CD14-positive monocyte (primary cell): ENCODE measurements around the gene ADRM1. TPM values are rescaled to one million over a fixed set of nuclear protein-coding genes. Genes with fewer than 3 reads are reported as not detected.

Experiments used
- DNase-seq, 3 donors: peaks; one replicate each; pipeline ENCODE4 v3.0.0-alpha.2; 2011 to 2022
- H2AFZ ChIP-seq: 2 replicates; pipeline ENCODE4 v1.6.0; 2012; ENCODE audit warnings: mild to moderate bottlenecking, low read depth, low read length, inconsistent platforms; ENCODE audit not compliant: insufficient read depth, poor library complexity, severe bottlenecking
- H3K27ac ChIP-seq, 2 donors: 1 replicate in 1 of 2; 2 replicates in 1 of 2; pipeline ENCODE4 v1.5.1; 2012 to 2013; ENCODE audit warnings: low read length in 2 of 2, control low read depth in 1 of 2, inconsistent platforms in 1 of 2, low read depth in 1 of 2, mild to moderate bottlenecking in 1 of 2
- H3K27me3 ChIP-seq, 2 donors: one replicate each; pipeline versions ENCODE4 v1.6.0 to v1.6.1; 2011 to 2013; ENCODE audit warnings: low read length in 2 of 2; ENCODE audit not compliant: control insufficient read depth in 2 of 2, insufficient read depth in 2 of 2
- H3K36me3 ChIP-seq, 2 donors: replicated peaks in 1 of 2; 1 replicate in 1 of 2; 2 replicates in 1 of 2; pipeline versions ENCODE4 v1.5.1 to v1.6.1; 2012 to 2013; ENCODE audit warnings: low read length in 2 of 2, control low read depth in 1 of 2, inconsistent platforms in 1 of 2, mild to moderate bottlenecking in 1 of 2; ENCODE audit not compliant: insufficient read depth in 2 of 2, control insufficient read depth in 1 of 2
- H3K4me1 ChIP-seq, 2 donors: 1 replicate in 1 of 2; 2 replicates in 1 of 2; pipeline versions ENCODE4 v1.5.1 to v1.6.1; 2012 to 2013; ENCODE audit warnings: low read length in 2 of 2, control low read depth in 1 of 2, inconsistent platforms in 1 of 2, mild to moderate bottlenecking in 1 of 2, moderate library complexity in 1 of 2; ENCODE audit not compliant: insufficient read depth in 2 of 2, control insufficient read depth in 1 of 2
- H3K4me2 ChIP-seq: replicated peaks from 2 replicates; pipeline ENCODE3; 2012; ENCODE audit warnings: low read length, moderate library complexity, mild to moderate bottlenecking; ENCODE audit not compliant: poor library complexity, severe bottlenecking; ENCODE audit errors: extremely low read depth
- H3K4me3 ChIP-seq, 3 experiments: fragments of 200-600 bp in 1 of 3; sonication (generic) in 1 of 3; replicated peaks in 1 of 3; 1 replicate in 2 of 3; 2 replicates in 1 of 3; pipeline ENCODE4 v1.5.1; 2011 to 2013; ENCODE audit warnings: low read length in 3 of 3, mild to moderate bottlenecking in 3 of 3, control low read depth in 2 of 3, low read depth in 2 of 3, inconsistent platforms in 1 of 3, moderate library complexity in 1 of 3
- H3K79me2 ChIP-seq: 2 replicates; pipeline ENCODE4 v1.6.0; 2012; ENCODE audit warnings: mild to moderate bottlenecking, control low read depth, inconsistent platforms, low read length, moderate library complexity; ENCODE audit not compliant: insufficient read depth
- H3K9ac ChIP-seq: 2 replicates; pipeline ENCODE4 v1.6.0; 2017; ENCODE audit warnings: low read length, mild to moderate bottlenecking; ENCODE audit not compliant: insufficient read depth, poor library complexity, severe bottlenecking
- H3K9me3 ChIP-seq, 2 donors: replicated peaks in 1 of 2; 1 replicate in 1 of 2; 2 replicates in 1 of 2; pipeline versions ENCODE4 v1.5.1 to v1.6.1; 2012 to 2013; ENCODE audit warnings: low read length in 2 of 2, control low read depth in 1 of 2; ENCODE audit not compliant: control insufficient read depth in 1 of 2, insufficient read depth in 1 of 2
- H4K20me1 ChIP-seq: 2 replicates; pipeline ENCODE4 v1.6.0; 2012; ENCODE audit warnings: mild to moderate bottlenecking, low read length, control low read depth, moderate library complexity; ENCODE audit not compliant: insufficient read depth
- H3K27ac Mint-ChIP-seq, 7 donors: one replicate each; pipeline ENCODE4 v1.8.0; 2020; ENCODE audit warnings: mild to moderate bottlenecking in 7 of 7, mixed read lengths in 7 of 7, moderate library complexity in 6 of 7, inconsistent platforms in 2 of 7
- H3K27me3 Mint-ChIP-seq, 3 donors: one replicate each; pipeline ENCODE4 v1.8.0; 2021 to 2022; ENCODE audit warnings: low read depth in 3 of 3, mild to moderate bottlenecking in 3 of 3, mixed read lengths in 3 of 3, moderate library complexity in 3 of 3, inconsistent platforms in 1 of 3
- H3K36me3 Mint-ChIP-seq, 2 donors: one replicate each; pipeline ENCODE4 v1.8.0; 2020; ENCODE audit warnings: mixed read lengths in 2 of 2, inconsistent platforms in 1 of 2, mild to moderate bottlenecking in 1 of 2
- H3K4me1 Mint-ChIP-seq: one replicate; pipeline ENCODE4 v1.8.0; 2020; ENCODE audit warnings: mild to moderate bottlenecking, mixed read lengths
- H3K4me3 Mint-ChIP-seq, 2 donors: one replicate each; pipeline ENCODE4 v1.8.0; 2020; ENCODE audit warnings: mild to moderate bottlenecking in 2 of 2, mixed read lengths in 2 of 2, moderate library complexity in 1 of 2
- H3K9me3 Mint-ChIP-seq, 7 donors: one replicate each; pipeline ENCODE4 v1.8.0; 2020 to 2022; ENCODE audit warnings: mixed read lengths in 7 of 7, mild to moderate bottlenecking in 6 of 7, moderate library complexity in 6 of 7, inconsistent platforms in 2 of 7
- WGBS: methylation state at CpG from one replicate; pipeline ENCODE4 v1.1.5; 2013; ENCODE audit warnings: missing lambda C conversion rate; ENCODE audit not compliant: insufficient coverage; 5-methylcytosine and 5-hydroxymethylcytosine counted together
- intact Hi-C, 2 donors: fragments of 100-400 bp; cut with micrococcal nuclease; formaldehyde crosslinking; loops; one replicate each; pipeline versions ENCODE4 v1.15.0 to v1.15.1; 2023
- polyA plus RNA-seq, 3 donors: library from polyadenylated mRNA; depleted of rRNA in 1 of 3; unstranded in 2 of 3; stranded (reverse) in 1 of 3; fragments of 300-500 nt in 2 of 3; fragments of >200 nt in 1 of 3; fragmentation: Illumina TruSeq in 2 of 3; gene quantifications; 1 replicate in 2 of 3; 2 replicates in 1 of 3; pipeline ENCODE4 v1.2.3, GENCODE V29; 2012 to 2021
- TF ChIP-seq, protein P1 (sequence below): fragments of 200-600 bp; IDR thresholded peaks from one replicate; pipeline ENCODE4 v1.8.0; 2022; ENCODE audit warnings: antibody characterized with exemption, mild to moderate bottlenecking

The ADRM1 gene
- polyA plus RNA-seq, 3 donors = 63.3 to 81.5 (median 72.5) TPM

- H3K9me3 Mint-ChIP-seq = peaks cover 0 to 3% (median 0%) of the 10 kb centered on the region in 7 donors
- Histone ChIP-seq H3K9ac (no peak overlapping the region), H4K20me1 (no peaks in the 10 kb centered on the region), H3K36me3 (peaks cover 79 to 94% of the 10 kb centered on the region in 2 donors), H3K4me1 (no peaks in the 10 kb centered on the region), H3K27me3 (no peaks in the 10 kb centered on the region), H3K27ac (no peak overlapping the region), H3K4me3 (no peak overlapping the region), H3K9me3 (no peaks in the 10 kb centered on the region), H3K79me2 (no peaks in the 10 kb centered on the region), H2AFZ (no peak overlapping the region), H3K4me2 (no peak overlapping the region)
- WGBS = 91% methylated on average over 5 of the region's 6 CpGs
- H3K36me3 Mint-ChIP-seq = peaks cover 84 to 93% of the 10 kb centered on the region in 2 donors
- H3K27ac Mint-ChIP-seq = no peak overlapping the region
- intact Hi-C loops = no loop called here
- H3K4me3 Mint-ChIP-seq = no peak overlapping the region
- no peak for DNase-seq
- no peaks in the 10 kb centered on the region for H3K27me3 Mint-ChIP-seq
- H3K4me1 Mint-ChIP-seq = no peaks in the 10 kb centered on the region
- TF ChIP-seq, protein P1, sequence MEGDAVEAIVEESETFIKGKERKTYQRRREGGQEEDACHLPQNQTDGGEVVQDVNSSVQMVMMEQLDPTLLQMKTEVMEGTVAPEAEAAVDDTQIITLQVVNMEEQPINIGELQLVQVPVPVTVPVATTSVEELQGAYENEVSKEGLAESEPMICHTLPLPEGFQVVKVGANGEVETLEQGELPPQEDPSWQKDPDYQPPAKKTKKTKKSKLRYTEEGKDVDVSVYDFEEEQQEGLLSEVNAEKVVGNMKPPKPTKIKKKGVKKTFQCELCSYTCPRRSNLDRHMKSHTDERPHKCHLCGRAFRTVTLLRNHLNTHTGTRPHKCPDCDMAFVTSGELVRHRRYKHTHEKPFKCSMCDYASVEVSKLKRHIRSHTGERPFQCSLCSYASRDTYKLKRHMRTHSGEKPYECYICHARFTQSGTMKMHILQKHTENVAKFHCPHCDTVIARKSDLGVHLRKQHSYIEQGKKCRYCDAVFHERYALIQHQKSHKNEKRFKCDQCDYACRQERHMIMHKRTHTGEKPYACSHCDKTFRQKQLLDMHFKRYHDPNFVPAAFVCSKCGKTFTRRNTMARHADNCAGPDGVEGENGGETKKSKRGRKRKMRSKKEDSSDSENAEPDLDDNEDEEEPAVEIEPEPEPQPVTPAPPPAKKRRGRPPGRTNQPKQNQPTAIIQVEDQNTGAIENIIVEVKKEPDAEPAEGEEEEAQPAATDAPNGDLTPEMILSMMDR = no peak
These were observed 18.3 kb upstream of the ADRM1 start for GRCh38 chr20:62284448-62284847.

DNA sequence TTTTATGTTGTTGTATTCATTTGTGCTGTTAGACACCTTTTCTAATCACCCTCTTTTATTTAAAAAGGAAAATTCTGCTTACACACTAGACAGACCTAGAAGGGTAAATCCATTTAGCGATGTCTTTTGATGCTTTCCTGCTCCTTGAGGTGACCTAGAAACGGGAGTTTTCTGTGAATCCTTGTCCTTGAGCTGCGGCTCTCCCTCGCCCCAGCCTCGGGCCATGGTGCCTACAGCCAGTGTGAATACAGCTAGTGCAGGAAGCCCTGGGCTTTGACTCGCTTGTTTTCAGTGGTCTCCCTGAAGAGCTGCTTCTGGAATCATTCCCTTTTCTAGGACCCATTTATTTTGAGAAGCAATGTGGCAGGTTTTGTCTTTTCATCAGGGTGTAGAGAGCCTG lies 17.6 kb upstream of the ADRM1 start:
- no peak for DNase-seq
- no peaks in the 10 kb centered on the region for H3K27me3 ChIP-seq
- H4K20me1 ChIP-seq = no peaks in the 10 kb centered on the region
- Mint-ChIP-seq H3K9me3 (peaks cover 0 to 3% (median 0%) of the 10 kb centered on the region in 7 donors), H3K4me3 (no peak overlapping the region), H3K36me3 (peaks cover 77 to 88% of the 10 kb centered on the region in 2 donors), H3K27ac (no peak overlapping the region), H3K4me1 (no peaks in the 10 kb centered on the region), H3K27me3 (no peaks in the 10 kb centered on the region)
- no peak overlapping the region for H3K9ac ChIP-seq
- 98% methylated on average over 5 of the region's 6 CpGs for WGBS
- TF ChIP-seq, protein P1 = no peak
- intact Hi-C loops = no loop called here
- H3K4me2 ChIP-seq = no peak overlapping the region
- H3K79me2 ChIP-seq = no peaks in the 10 kb centered on the region
- H3K36me3 ChIP-seq = peaks cover 79 to 94% of the 10 kb centered on the region in 2 donors
- H2AFZ ChIP-seq = no peak overlapping the region
- H3K4me3 ChIP-seq = no peak overlapping the region
- no peak overlapping the region for H3K27ac ChIP-seq
- H3K4me1 ChIP-seq = no peaks in the 10 kb centered on the region
- no peaks in the 10 kb centered on the region for H3K9me3 ChIP-seq
